Right lobe of liver (tissue), 4 donors: ENCODE data around the gene ZNF565.

ENCODE experiments used
- POLR2A ChIP-seq: fragments of 450-650 bp; IDR thresholded peaks from one replicate; pipeline ENCODE4 v1.6.1; 2017; ENCODE audit warnings: antibody characterized with exemption, mild to moderate bottlenecking
- TF ChIP-seq, protein P1 (sequence below), 4 donors: fragments of 200-600 bp in 3 of 4; fragments of 450-650 bp in 1 of 4; IDR thresholded peaks; one replicate each; pipeline versions ENCODE4 v1.5.1 to v1.8.0; 2016 to 2022; ENCODE audit warnings: antibody characterized with exemption in 4 of 4, mild to moderate bottlenecking in 2 of 4
- donor health status: DM: no; HTN: no; CAD: no.
- donor health status: DM: no; HTN: no; CAD: no.
- donor health status: DM: no; HTN: yes; CAD: no.

DNA sequence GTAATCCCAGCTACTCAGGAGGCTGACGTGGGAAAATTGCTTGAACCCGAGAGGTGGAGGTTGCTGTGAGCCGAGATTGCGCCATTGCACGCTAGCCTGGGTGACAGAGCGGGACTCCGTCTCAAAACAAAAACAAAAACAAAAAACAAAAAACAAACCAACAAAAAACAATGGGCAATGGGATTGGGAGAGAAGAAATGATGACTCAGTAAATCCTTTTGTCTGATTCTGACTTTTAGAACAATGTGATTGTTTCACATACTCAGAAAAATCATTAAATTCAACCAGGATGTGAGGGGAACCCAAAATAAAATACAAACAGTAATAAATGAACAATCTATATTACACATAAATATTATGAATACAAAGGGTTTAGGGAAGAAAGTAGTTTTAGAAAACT lies 5.1 kb downstream of the ZNF565 start:
- TF ChIP-seq, protein P1, sequence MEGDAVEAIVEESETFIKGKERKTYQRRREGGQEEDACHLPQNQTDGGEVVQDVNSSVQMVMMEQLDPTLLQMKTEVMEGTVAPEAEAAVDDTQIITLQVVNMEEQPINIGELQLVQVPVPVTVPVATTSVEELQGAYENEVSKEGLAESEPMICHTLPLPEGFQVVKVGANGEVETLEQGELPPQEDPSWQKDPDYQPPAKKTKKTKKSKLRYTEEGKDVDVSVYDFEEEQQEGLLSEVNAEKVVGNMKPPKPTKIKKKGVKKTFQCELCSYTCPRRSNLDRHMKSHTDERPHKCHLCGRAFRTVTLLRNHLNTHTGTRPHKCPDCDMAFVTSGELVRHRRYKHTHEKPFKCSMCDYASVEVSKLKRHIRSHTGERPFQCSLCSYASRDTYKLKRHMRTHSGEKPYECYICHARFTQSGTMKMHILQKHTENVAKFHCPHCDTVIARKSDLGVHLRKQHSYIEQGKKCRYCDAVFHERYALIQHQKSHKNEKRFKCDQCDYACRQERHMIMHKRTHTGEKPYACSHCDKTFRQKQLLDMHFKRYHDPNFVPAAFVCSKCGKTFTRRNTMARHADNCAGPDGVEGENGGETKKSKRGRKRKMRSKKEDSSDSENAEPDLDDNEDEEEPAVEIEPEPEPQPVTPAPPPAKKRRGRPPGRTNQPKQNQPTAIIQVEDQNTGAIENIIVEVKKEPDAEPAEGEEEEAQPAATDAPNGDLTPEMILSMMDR (IDR thresholded peaks at IDR 0.05), result no peak
- no peak for TF ChIP-seq POLR2A
